A204.1 (cell line): ENCODE results near the gene CACNA1F.

ENCODE experiments used
- FAIRE-seq: peaks from 2 replicates; lab custom pipeline; 2012; peaks lifted over from hg19 to GRCh38; lab: Jason Lieb, UNC

Gene CACNA1F

GRCh38 chrX:49257074-49257790 lies 24.1 kb upstream of the CACNA1F start:
- no peak for FAIRE-seq

GRCh38 chrX:49256268-49256995 lies 23.3 kb upstream of the CACNA1F start:
- no peak for FAIRE-seq

GRCh38 chrX:49254639-49255038 lies 21.5 kb upstream of the CACNA1F start:
- FAIRE-seq: no peak

GRCh38 chrX:49251325-49251724 lies 18.2 kb upstream of the CACNA1F start:
- FAIRE-seq: no peak

GRCh38 chrX:49250578-49250977 lies 17.4 kb upstream of the CACNA1F start:
- FAIRE-seq: no peak

- FAIRE-seq: no peak
These were observed 16.9 kb upstream of the CACNA1F start for GRCh38 chrX:49250066-49250465.

- no peak for FAIRE-seq
These were observed 16.5 kb upstream of the CACNA1F start for GRCh38 chrX:49249616-49250015.

GRCh38 chrX:49249071-49249470 lies 15.9 kb upstream of the CACNA1F start:
- no peak for FAIRE-seq

- no peak for FAIRE-seq
These were observed 15.0 kb upstream of the CACNA1F start for GRCh38 chrX:49247916-49248811.

- FAIRE-seq: no peak
These were observed 14.2 kb upstream of the CACNA1F start for GRCh38 chrX:49247346-49247745.

- no peak for FAIRE-seq
These were observed 13.4 kb upstream of the CACNA1F start for GRCh38 chrX:49246541-49246940.

- FAIRE-seq: no peak
These were observed 11.1 kb upstream of the CACNA1F start for GRCh38 chrX:49244207-49244606.

GRCh38 chrX:49243166-49243565 lies 10.0 kb upstream of the CACNA1F start:
- FAIRE-seq: no peak

- FAIRE-seq: no peak
These were observed 9.5 kb upstream of the CACNA1F start for GRCh38 chrX:49242545-49243066.

- FAIRE-seq: no peak
These were observed 5.6 kb upstream of the CACNA1F start for GRCh38 chrX:49238735-49239134.

GRCh38 chrX:49237060-49237459 lies 3.9 kb upstream of the CACNA1F start:
- FAIRE-seq: no peak

- FAIRE-seq: no peak
These were observed 881 bp upstream of the CACNA1F start for GRCh38 chrX:49233887-49234555.

- FAIRE-seq: no peak
These were observed 615 bp downstream of the CACNA1F start for GRCh38 chrX:49232525-49232924.

GRCh38 chrX:49231333-49232000 lies 1.7 kb downstream of the CACNA1F start:
- no peak for FAIRE-seq

GRCh38 chrX:49230500-49231232 lies 2.5 kb downstream of the CACNA1F start:
- no peak for FAIRE-seq

- no peak for FAIRE-seq
These were observed 5.0 kb downstream of the CACNA1F start for GRCh38 chrX:49228185-49228584.
